Caki2 (cell line): ENCODE data around the gene NR2C1. TPM values are rescaled to one million over a fixed set of nuclear protein-coding genes. Genes with fewer than 3 reads are reported as not detected.
"Not testable (repeated sequence)": the region's sequence is repeated elsewhere in the genome, so short reads cannot be mapped to it uniquely, and the experiment has no call there.

ENCODE experiments used
- DNase-seq: peaks from one replicate; pipeline ENCODE4 v3.0.0-alpha.2; 2015; ENCODE audit warnings: low read depth
- in situ Hi-C: cut with HindIII; loops from 2 replicates; pipeline ENCODE4 v1.10.0; 2016; ENCODE audit warnings: low sequenced_read_pairs, low pct_unique_long_range_greater_than_20kb, mixed read lengths
- total RNA-seq: library from RNA; depleted of rRNA; stranded (reverse); fragments of >200 nt; shearing (Covaris generic); gene quantifications from 2 replicates; pipeline ENCODE4 v1.2.3, GENCODE V29; 2014; ENCODE audit warnings: low replicate concordance

NR2C1 gene
- total RNA-seq, 1 experiment from 2014 or later: 25.4 TPM

GRCh38 chr12:95096378-95096777, 23.0 kb upstream of the NR2C1 start:
- in situ Hi-C loops: no loop called here
- no peak for DNase-seq

GRCh38 chr12:95095866-95096265, 22.4 kb upstream of the NR2C1 start:
- DNase-seq, in situ Hi-C loops: not testable (repeated sequence)

- in situ Hi-C loops: no loop called here
- no peak for DNase-seq
Observed at GRCh38 chr12:95089462-95089861, 16.0 kb upstream of the NR2C1 start.

- no peak for DNase-seq
- in situ Hi-C loops: no loop called here
Observed at GRCh38 chr12:95088379-95088778, 15.0 kb upstream of the NR2C1 start.

- in situ Hi-C loops: no loop called here
- DNase-seq: no peak
Observed at GRCh38 chr12:95085612-95086011, 12.2 kb upstream of the NR2C1 start.

GRCh38 chr12:95083938-95084337, 10.5 kb upstream of the NR2C1 start:
- in situ Hi-C loops: no loop called here
- peak; percentile 73 for DNase-seq

- no peak for DNase-seq
- in situ Hi-C loops: no loop called here
Observed at GRCh38 chr12:95083471-95083870, 10.1 kb upstream of the NR2C1 start.

GRCh38 chr12:95077341-95077740, 3.9 kb upstream of the NR2C1 start:
- DNase-seq: no peak
- in situ Hi-C loops: no loop called here

GRCh38 chr12:95074766-95075165, 1.3 kb upstream of the NR2C1 start:
- in situ Hi-C loops: no loop called here
- DNase-seq: no peak

- no peak for DNase-seq
- in situ Hi-C loops: no loop called here
Observed at GRCh38 chr12:95073698-95074520, 491 bp upstream of the NR2C1 start.

- DNase-seq: no peak
- in situ Hi-C loops: no loop called here
Observed at GRCh38 chr12:95070378-95070777, 3.0 kb downstream of the NR2C1 start.

- no peak for DNase-seq
- in situ Hi-C loops: no loop called here
Observed at GRCh38 chr12:95066091-95066855, 7.1 kb downstream of the NR2C1 start.

GRCh38 chr12:95060951-95061350, 12.5 kb downstream of the NR2C1 start:
- in situ Hi-C loops: no loop called here
- DNase-seq: no peak

GRCh38 chr12:95059984-95060383, 13.4 kb downstream of the NR2C1 start:
- in situ Hi-C loops: no loop called here
- DNase-seq: no peak

GRCh38 chr12:95057424-95057823, 16.0 kb downstream of the NR2C1 start:
- DNase-seq: no peak
- in situ Hi-C loops: no loop called here

- in situ Hi-C loops: no loop called here
Observed at GRCh38 chr12:95055057-95055456, 18.4 kb downstream of the NR2C1 start.

GRCh38 chr12:95054206-95054605, 19.2 kb downstream of the NR2C1 start:
- DNase-seq: no peak
- in situ Hi-C loops: no loop called here

More at GRCh38 chr12:95055057-95055456, 18.4 kb downstream of the NR2C1 start:
- no peak for DNase-seq

- in situ Hi-C loops: no loop called here
- no peak for DNase-seq
Observed at GRCh38 chr12:95051241-95051640, 22.2 kb downstream of the NR2C1 start.

GRCh38 chr12:95037906-95038305, 35.5 kb downstream of the NR2C1 start:
- in situ Hi-C loops: no loop called here
- DNase-seq: no peak
